GM12873 (cell line): ENCODE measurements around the gene DENND5A.

Experiments
- TF ChIP-seq, protein P1 (sequence below): IDR thresholded peaks from 2 replicates; pipeline ENCODE4 v1.5.1; 2012; ENCODE audit warnings: low read depth, mild to moderate bottlenecking, moderate library complexity, low read length, control low read depth; ENCODE audit not compliant: insufficient read depth; ENCODE audit errors: missing control alignments

DENND5A gene

GRCh38 chr11:9138612-9139579, 126.3 kb downstream of the DENND5A start:
- TF ChIP-seq, protein P1, sequence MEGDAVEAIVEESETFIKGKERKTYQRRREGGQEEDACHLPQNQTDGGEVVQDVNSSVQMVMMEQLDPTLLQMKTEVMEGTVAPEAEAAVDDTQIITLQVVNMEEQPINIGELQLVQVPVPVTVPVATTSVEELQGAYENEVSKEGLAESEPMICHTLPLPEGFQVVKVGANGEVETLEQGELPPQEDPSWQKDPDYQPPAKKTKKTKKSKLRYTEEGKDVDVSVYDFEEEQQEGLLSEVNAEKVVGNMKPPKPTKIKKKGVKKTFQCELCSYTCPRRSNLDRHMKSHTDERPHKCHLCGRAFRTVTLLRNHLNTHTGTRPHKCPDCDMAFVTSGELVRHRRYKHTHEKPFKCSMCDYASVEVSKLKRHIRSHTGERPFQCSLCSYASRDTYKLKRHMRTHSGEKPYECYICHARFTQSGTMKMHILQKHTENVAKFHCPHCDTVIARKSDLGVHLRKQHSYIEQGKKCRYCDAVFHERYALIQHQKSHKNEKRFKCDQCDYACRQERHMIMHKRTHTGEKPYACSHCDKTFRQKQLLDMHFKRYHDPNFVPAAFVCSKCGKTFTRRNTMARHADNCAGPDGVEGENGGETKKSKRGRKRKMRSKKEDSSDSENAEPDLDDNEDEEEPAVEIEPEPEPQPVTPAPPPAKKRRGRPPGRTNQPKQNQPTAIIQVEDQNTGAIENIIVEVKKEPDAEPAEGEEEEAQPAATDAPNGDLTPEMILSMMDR, result no peak

DNA sequence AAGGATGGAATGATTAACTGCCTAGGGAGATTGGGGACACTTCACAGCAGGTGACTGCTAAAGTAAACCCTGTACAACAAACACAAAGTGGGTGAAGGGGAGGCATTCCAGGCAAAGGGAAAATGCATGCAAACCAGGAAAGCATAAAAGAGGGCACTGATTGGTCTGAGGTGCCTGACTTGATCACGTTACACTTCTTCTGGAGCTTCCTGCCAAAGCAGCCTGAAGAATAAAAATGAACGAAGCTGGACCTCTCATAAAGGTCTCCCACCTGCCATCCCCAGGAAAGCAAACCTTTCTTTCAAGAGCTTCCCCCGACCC, 127.1 kb downstream of the DENND5A start:
- TF ChIP-seq, protein P1, result no peak

GRCh38 chr11:9137293-9138132, 127.6 kb downstream of the DENND5A start:
- TF ChIP-seq, protein P1, result peak; percentile 99

- TF ChIP-seq, protein P1, result no peak
These were observed 128.4 kb downstream of the DENND5A start for GRCh38 chr11:9136741-9137140.

- TF ChIP-seq, protein P1, result no peak
These were observed 131.2 kb downstream of the DENND5A start for GRCh38 chr11:9133956-9134355.

GRCh38 chr11:9132203-9132878, 132.8 kb downstream of the DENND5A start:
- TF ChIP-seq, protein P1, result no peak

GRCh38 chr11:9130297-9130696, 134.9 kb downstream of the DENND5A start:
- TF ChIP-seq, protein P1, result peak; percentile 35
